GM23248 (cell line): Measurements from ENCODE around the gene MILR1.

Experiments
- EZH2 ChIP-seq: fragments of 200-600 bp; sonication (generic); IDR thresholded peaks from 2 replicates; pipeline ENCODE4 v1.6.1; 2018; ENCODE audit warnings: antibody characterized with exemption, mild to moderate bottlenecking; ENCODE audit not compliant: insufficient read depth, poor library complexity, severe bottlenecking
- EZH2phosphoT487 ChIP-seq: fragments of 200-600 bp; sonication (generic); IDR thresholded peaks from 2 replicates; pipeline ENCODE4 v1.6.1; 2018; ENCODE audit warnings: antibody characterized with exemption, moderate library complexity, mild to moderate bottlenecking, low read depth; ENCODE audit not compliant: insufficient read depth

GRCh38 chr17:64439956-64440355 is 9.0 kb upstream of the MILR1 start:
- TF ChIP-seq EZH2: no peak
- TF ChIP-seq EZH2phosphoT487: no peak
